ENCODE results near the gene HMGCL.
"Not testable (repeated sequence)": the region's sequence is repeated elsewhere in the genome, so short reads cannot be mapped to it uniquely, and the experiment has no call there.

Gene HMGCL

GRCh38 chr1:23799570-23800399 is 25.4 kb downstream of the HMGCL start:
- DNase-seq (ENCODE audit: low read depth in 2 of 3, low spot score in 1 of 3), result peak in 2 of 3 donors; percentile 11 to 21

- no peak for DNase-seq (ENCODE audit: low read depth in 2 of 3, low spot score in 1 of 3)
Measured at GRCh38 chr1:23799255-23799569, 26.0 kb downstream of the HMGCL start.

GRCh38 chr1:23798662-23799142 is 26.5 kb downstream of the HMGCL start:
- no peak for DNase-seq (ENCODE audit: low read depth in 2 of 3, low spot score in 1 of 3)

GRCh38 chr1:23797478-23798448 is 27.5 kb downstream of the HMGCL start:
- DNase-seq (ENCODE audit: low read depth in 2 of 3, low spot score in 1 of 3), result no peak

GRCh38 chr1:23796466-23797271 is 28.6 kb downstream of the HMGCL start:
- DNase-seq (ENCODE audit: low read depth in 2 of 3, low spot score in 1 of 3), result no peak

- DNase-seq (ENCODE audit: low read depth in 2 of 3, low spot score in 1 of 3), result no peak
Measured at GRCh38 chr1:23795676-23796465, 29.4 kb downstream of the HMGCL start.

- DNase-seq (ENCODE audit: low read depth in 2 of 3, low spot score in 1 of 3), result not testable (repeated sequence)
Measured at GRCh38 chr1:23794732-23795182, 30.5 kb downstream of the HMGCL start.

GRCh38 chr1:23793861-23794731 is 31.1 kb downstream of the HMGCL start:
- no peak for DNase-seq (ENCODE audit: low read depth in 2 of 3, low spot score in 1 of 3)

- no peak for DNase-seq (ENCODE audit: low read depth in 2 of 3, low spot score in 1 of 3)
Measured at GRCh38 chr1:23793018-23793781, 32.0 kb downstream of the HMGCL start.

- no peak for DNase-seq (ENCODE audit: low read depth in 2 of 3, low spot score in 1 of 3)
Measured at GRCh38 chr1:23792151-23792945, 32.9 kb downstream of the HMGCL start.

GRCh38 chr1:23791516-23792047 is 33.6 kb downstream of the HMGCL start:
- peak in 1 of 3 donors; percentile 16 for DNase-seq (ENCODE audit: low read depth in 2 of 3, low spot score in 1 of 3)

- peak; percentile 76 to 90 (median 78) for DNase-seq (ENCODE audit: low read depth in 2 of 3, low spot score in 1 of 3)
Measured at GRCh38 chr1:23790696-23791515, 34.3 kb downstream of the HMGCL start, which contains the start of gene LYPLA2. Gene LYPLA2, plus strand, starts transcription at chr1:23791145. Its CDS starts 1,538 bp downstream, at chr1:23792683.

GRCh38 chr1:23788695-23789094 is 36.5 kb downstream of the HMGCL start:
- no peak for DNase-seq (ENCODE audit: low read depth in 2 of 3, low spot score in 1 of 3)

- no peak for DNase-seq (ENCODE audit: low read depth in 2 of 3, low spot score in 1 of 3)
Measured at GRCh38 chr1:23787701-23788100, 37.5 kb downstream of the HMGCL start.

GRCh38 chr1:23784846-23785245 is 40.4 kb downstream of the HMGCL start:
- DNase-seq (ENCODE audit: low read depth in 2 of 3, low spot score in 1 of 3), result no peak

- DNase-seq (ENCODE audit: low read depth in 2 of 3, low spot score in 1 of 3), result not testable (repeated sequence)
Measured at GRCh38 chr1:23783141-23783540, 42.1 kb downstream of the HMGCL start.
